GM23338 (cell line): ENCODE results near the gene FCHO2.

Experiments
- CREB1 ChIP-seq: fragments of 250-450 bp; sonication (Bioruptor Pico); IDR thresholded peaks from 2 replicates; pipeline ENCODE4 v1.5.0; 2020; ENCODE audit warnings: low read depth, mild to moderate bottlenecking, moderate library complexity
- CTCF ChIP-seq, 2 experiments: fragments of 200-600 bp in 1 of 2; sonication (generic) in 1 of 2; conservative IDR thresholded peaks; 2 replicates each; pipeline versions ENCODE4 v1.5.1 to v1.6.1; 2016 to 2017; ENCODE audit warnings: antibody characterized with exemption in 2 of 2, low read depth in 2 of 2, mild to moderate bottlenecking in 2 of 2, moderate library complexity in 1 of 2
- EZH2 ChIP-seq: fragments of 200-600 bp; sonication (generic); IDR thresholded peaks from one replicate; pipeline ENCODE4 v1.8.0; 2017; ENCODE audit warnings: antibody characterized with exemption, mild to moderate bottlenecking, low read depth; ENCODE audit not compliant: unreplicated experiment
- EZH2phosphoT487 ChIP-seq: fragments of 200-600 bp; sonication (generic); IDR thresholded peaks from one replicate; pipeline ENCODE4 v1.8.1; 2018; ENCODE audit warnings: antibody characterized with exemption; ENCODE audit not compliant: unreplicated experiment
- JUNB ChIP-seq: IDR thresholded peaks from one replicate; pipeline ENCODE4 v1.6.1; 2016; ENCODE audit warnings: antibody characterized with exemption; ENCODE audit not compliant: unreplicated experiment
- NANOG ChIP-seq: IDR thresholded peaks from 2 replicates; pipeline ENCODE4 v1.6.1; 2016; ENCODE audit warnings: antibody characterized with exemption, borderline replicate concordance
- POLR2AphosphoS5 ChIP-seq: IDR thresholded peaks from 2 replicates; pipeline ENCODE4 v1.6.1; 2016; ENCODE audit warnings: antibody characterized with exemption, low read depth
- REST ChIP-seq: IDR thresholded peaks from one replicate; pipeline ENCODE4 v1.6.1; 2018; ENCODE audit warnings: antibody characterized with exemption; ENCODE audit not compliant: unreplicated experiment
- ZNF114 ChIP-seq: fragments of 250-450 bp; sonication (Bioruptor Pico); IDR thresholded peaks from 2 replicates; pipeline ENCODE4 v1.5.0; 2020; ENCODE audit warnings: mild to moderate bottlenecking, moderate library complexity
- ZNF331 ChIP-seq: fragments of 250-450 bp; sonication (Bioruptor Pico); IDR thresholded peaks from 2 replicates; pipeline ENCODE4 v1.5.0; 2020; ENCODE audit warnings: low read depth, mild to moderate bottlenecking, moderate library complexity

GRCh38 chr5:73095564-73096238 is 139.9 kb downstream of the FCHO2 start:
- TF ChIP-seq CTCF (conservative IDR thresholded peaks at IDR 0.05; ENCODE audit: low read depth in 2 of 2) (no peak), REST (no peak), EZH2 (no peak), NANOG (no peak), CREB1 (CRISPR knock-in tag) (no peak), POLR2AphosphoS5 (no peak), JUNB (no peak), ZNF114 (CRISPR knock-in tag) (no peak), EZH2phosphoT487 (no peak), ZNF331 (no peak)
